GM18861 (cell line): ENCODE measurements around the gene ZNF248.

Source experiments
- ATAC-seq: cut with Tn5 transposase; IDR thresholded peaks from one replicate; pipeline ENCODE4 v1.9.1; 2021; ENCODE audit not compliant: unreplicated experiment

Gene ZNF248

DNA sequence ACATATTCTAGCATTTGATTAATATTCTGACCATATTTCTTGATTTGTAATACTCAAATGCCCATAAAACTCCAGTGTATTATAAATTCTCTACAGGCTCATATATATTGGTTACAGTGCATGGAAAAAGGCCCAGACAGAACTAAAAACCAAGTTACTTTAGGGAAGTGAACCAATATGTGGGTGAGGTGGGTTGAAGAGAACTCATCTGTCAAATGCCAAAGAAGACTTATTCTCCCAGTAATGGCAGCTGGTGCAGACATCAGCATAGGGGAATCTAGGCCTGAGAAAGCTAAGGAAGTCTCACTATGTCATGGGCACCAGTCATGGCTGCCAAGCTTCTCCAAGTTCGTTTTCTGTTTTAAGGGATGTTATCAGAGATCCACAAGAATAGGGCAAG, 30.6 kb downstream of the ZNF248 start:
- ATAC-seq = no peak

DNA sequence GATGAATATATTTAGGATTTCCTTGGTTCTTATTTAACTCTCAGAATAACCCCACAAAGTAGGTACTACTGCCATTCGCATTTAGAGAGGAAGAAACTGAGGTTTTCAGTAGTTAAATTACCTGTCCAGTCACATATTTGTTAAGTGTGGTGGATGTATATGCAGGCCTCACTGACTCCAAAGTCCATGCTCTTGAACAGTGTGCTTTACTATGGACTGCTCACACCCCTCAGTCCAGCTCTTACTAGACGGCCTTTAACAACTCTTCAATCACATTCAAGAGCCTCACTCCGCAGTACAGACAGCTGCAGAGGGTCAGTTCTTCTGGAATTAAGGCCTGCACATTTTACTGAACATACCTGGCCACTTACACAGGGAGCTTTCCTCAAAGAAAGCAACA, 36.2 kb downstream of the ZNF248 start:
- ATAC-seq = no peak

DNA sequence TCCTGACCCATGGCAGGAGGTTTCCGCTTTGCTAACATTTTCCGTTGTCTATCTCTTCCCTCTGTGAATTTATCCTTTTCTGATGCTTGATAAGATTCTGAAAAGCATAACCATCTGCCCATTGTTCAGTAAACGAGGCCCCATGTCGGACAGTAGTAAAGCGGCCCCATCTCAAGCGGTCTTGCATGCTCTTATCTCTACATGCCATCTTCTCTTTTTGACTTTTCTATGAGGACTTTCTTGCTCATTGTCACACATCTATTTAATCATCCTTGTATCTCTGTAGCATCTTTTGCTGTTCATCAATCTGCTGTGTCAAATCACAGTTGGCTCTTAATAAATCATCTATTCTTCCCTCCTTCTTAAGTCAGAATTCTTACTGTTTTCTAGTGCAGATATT, 37.6 kb downstream of the ZNF248 start:
- ATAC-seq = no peak

DNA sequence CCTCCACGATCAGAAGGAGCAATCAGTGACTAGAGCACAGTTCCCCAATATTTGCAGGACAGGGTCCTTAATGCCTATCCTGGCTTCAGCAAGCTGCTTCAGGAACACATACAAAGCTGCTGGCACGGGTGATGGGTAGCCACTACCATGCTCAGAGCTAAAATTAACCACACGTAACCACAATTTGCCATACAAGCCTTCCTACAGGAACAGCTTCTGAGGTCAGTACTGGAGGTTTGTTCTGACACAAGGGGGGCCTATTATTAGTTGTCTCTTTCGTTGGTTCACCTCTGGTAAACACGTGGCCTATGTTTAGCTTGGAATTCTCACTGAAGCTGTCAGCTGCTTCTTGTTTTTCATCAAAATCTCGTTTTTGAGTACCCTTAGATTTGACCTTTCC, 41.1 kb downstream of the ZNF248 start:
- ATAC-seq = no peak

DNA sequence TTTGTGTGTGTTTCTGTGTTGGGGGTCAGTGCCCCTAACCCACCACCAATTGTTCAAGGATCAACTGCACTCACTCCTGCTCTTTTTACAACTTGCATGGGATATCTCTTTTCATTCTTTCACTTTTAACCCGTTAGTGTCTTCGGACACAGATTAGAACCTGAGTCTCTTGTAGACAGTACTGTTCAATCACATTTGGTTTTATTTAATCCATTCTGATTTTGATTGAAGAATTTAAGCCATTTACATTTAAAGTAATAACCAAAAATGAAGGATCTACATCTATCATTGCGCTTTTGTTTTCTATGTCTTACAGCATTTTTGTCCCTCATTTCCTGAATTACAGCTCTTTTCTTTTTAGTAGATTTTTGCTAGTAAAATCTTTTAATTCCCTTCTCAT, 43.6 kb downstream of the ZNF248 start:
- no peak for ATAC-seq

DNA sequence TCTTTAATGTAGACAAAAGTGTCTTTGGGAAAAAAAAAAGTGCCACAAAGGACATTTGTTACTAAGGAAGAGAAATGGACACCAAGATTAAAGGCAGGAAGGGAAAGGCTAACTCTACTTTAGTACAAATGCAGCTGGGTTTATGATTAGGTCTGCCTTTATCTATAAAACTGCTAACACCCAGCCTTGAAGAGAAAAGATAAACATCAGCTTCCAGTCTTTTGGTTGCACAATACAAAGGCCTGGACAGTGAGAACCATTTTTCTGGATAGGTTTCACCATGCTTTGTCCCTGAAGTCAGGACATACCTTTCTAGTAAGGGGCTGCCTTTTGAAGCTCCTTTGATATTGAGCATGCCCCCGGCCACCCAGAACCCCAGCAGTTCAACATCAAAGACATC, 45.1 kb downstream of the ZNF248 start:
- no peak for ATAC-seq

DNA sequence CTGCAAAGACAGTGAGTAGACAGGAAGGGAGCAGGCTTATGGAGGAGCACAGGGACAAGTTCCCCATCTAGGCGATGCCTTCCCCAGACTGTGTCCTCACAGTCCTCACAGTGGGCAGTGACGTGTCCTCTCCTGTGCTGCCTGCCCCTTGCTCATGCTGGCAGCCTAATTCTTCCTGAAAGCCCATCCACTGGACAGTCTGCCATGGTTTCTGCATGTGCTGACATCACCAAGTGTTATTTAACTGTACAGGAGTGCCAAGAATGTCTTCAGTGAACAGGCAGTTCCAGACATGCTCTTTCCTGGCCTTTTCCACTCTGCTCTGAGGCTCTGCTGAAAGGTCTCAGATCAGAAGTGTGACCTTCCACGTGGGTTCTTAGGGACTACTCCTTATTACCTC, 54.1 kb downstream of the ZNF248 start:
- ATAC-seq = no peak

DNA sequence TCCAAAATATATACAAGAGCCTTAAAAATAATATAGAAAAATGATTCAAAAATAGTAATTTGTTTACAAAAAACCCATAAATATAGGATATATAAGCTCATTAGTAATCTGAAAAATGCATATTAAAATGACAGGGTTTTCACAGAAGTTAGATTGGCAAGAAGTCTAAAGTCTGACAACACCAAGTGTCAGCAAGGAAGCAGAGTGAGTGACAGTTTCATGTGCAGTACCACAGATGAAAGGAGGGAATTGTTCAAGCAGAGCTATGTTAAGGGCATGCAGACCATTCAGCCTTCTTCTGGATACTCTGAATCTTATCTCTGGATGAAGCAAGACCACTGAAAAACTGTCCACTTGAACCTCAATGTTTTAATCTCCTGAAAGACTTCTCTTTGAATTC, 55.9 kb downstream of the ZNF248 start:
- ATAC-seq = no peak

DNA sequence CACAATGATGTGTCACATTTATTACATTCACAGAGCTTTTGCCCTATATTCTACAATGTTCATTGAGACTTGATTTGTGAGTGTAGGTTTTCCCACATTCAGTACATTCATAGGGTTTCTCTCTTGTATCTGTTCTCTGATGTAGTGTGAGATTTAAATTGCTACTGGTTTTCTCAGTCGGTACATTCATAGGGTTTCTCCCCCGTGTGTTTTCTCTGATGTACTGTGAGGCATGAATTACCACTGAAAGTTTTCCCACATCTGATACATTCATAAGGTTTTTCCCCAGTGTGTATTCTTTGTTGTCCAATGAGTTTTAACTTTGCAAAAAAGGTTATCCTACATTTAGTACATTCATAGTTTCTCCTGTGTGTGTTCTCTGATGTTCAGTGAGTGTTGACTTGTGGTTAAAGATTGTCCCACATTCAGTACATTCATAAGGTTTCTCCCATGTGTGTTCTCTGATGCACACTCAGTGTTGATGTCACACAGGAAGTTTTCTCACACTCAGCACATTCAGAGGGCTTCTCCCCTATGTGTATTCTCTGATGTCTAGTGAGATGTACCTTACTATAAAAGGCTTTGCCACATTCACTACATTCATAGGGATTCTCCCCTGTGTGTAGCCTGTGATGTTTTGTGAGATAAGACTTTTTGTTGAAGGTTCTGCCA, 63.0 kb downstream of the ZNF248 start:
- no peak for ATAC-seq

DNA sequence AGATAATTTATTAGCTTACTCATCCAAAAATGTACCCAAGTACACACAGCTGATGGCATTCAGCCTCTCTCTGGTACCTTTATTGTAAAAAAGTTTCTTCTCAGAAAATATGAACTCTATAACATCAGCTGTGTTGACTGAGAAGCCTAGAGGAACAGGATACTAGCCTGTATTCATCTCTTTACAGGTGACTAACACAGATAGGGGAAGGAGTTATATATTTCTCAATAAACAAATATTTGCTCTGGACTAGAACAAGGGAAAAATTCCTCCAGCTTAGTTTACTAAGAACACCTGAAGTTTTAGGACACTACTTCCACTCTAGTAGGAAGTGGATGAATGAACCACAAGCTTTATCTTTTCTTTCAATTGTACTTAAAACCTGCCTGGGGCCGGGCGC, 67.8 kb downstream of the ZNF248 start:
- ATAC-seq = no peak

DNA sequence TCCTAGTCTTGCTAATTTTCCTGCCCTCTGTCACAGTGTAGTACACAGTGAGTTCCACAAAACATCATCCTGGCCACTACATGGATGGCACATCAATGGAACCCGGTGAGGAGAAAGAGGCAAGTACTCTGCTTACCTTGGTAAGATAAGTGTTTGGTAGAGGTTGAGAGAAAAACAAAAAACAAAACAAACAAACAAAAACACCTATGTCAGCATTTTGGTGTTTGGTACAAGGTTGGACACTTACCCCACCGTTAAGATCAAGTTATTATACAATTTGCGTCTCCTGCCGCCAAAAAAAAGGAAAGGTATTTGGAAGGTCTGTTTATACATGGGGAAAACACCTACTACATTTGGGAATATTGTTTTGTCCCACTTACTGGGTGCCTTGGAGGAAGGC, 72.7 kb downstream of the ZNF248 start:
- ATAC-seq = no peak

DNA sequence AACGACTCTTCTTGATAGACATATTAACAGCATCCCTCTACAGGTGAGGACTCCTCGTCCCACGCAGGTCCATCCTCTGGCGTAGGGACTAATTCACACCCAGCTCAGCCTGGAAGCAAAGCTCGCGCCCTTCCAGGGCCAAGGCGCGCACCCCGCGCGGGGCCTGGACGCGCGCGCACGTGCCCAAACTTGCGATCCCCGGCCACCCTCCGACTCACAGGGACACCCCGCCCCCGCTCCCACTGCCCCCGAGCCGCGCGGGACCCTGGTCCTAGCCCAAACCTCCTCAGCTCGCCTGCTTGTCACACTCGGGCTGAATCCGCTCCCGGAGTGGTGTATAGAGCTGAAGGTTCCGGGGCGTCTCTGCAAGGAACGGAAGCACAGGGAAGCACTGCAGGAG, 76.9 kb downstream of the ZNF248 start:
- no peak for ATAC-seq

DNA sequence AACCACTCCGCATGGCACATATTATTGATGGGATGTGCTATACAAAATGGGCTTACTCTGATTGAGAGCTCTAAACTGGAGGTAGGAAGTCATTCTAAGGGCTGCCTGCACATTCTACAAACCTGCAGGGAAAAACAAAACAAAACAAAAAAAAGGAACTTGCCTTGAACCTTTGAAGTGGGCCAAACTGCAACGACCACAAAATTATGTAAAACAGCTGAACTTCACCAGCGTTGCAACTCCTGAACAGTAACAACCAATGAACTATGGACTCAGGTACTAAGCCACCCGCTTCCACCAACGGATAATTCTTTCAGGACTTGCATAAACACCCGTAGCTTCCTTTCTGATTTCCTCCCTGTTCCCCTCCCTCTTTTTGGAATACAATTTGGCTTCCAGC, 80.4 kb downstream of the ZNF248 start:
- ATAC-seq = no peak

DNA sequence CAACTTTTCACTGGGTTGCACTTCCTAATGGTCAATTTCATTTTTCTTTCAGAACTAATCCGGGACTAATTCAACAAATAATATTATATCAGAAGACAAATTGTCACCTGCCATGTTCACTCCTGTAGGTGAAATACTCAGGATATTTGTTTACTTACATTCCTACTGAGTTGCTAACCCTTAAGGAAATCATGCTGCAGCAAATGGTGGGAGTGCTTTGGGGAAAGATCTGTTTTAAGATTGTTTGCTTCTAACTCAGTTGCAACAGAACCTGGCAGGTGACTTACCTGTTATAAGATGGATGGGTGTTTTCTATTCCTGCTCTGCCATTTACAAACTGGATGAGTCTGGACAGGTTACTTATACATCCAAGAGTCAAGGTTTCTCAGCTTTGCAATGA, 81.8 kb downstream of the ZNF248 start:
- no peak for ATAC-seq

DNA sequence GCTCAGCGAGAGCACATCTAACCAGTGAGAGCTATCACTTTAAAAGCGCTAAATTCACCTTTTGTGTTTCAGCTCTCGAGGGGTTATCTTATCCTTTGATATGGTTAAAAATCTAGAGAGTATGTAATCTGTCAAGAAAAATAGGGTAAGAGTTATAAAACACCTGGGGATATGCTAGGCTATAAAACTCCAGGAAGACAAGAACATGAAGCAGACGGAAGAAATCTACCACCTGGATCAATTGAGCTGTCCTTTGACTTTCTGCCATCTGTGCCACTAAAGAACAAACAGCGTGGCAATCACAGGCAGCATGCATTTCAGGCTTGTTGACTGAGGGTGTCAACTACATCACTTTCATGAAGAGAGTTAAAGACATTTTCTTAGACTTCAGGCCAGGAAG, 83.1 kb downstream of the ZNF248 start:
- ATAC-seq = no peak

DNA sequence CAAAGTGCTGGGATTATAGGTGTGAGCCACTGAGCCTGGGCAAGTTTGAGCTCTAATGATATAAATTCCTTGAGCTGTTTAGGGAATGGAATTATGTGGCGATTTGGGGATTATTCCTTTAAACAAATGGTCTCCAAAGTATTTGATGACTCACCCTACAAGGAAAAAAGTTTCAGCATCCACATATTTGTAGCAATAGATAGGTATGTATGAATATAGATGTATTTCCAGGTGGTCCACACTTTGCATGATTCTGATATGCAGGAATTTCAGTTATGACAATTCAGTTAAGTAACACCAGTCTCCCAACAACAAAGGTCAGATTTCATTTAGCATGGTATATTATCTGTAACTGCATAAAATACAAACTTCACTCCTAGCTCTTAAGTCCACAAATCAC, 92.2 kb downstream of the ZNF248 start:
- ATAC-seq = no peak

DNA sequence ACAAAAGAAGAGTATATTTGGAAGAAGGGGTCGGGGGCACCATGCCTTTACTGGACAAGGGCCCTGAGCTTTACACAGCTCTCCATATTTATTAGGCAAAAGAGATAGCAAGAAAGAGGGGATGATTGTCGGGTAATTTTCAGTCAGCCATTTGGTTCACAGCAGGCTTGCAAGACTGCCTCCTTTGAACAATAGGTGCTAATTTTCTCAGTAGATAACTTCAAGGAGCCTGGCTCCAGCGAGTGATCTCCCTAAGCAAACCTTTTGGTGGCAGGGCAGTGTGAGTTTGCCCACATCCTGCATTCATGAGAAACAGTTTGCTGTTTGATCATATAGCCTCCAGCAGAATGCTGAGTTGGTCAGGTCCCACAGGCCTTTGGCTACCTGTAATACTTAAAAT, 94.3 kb downstream of the ZNF248 start:
- ATAC-seq = no peak

DNA sequence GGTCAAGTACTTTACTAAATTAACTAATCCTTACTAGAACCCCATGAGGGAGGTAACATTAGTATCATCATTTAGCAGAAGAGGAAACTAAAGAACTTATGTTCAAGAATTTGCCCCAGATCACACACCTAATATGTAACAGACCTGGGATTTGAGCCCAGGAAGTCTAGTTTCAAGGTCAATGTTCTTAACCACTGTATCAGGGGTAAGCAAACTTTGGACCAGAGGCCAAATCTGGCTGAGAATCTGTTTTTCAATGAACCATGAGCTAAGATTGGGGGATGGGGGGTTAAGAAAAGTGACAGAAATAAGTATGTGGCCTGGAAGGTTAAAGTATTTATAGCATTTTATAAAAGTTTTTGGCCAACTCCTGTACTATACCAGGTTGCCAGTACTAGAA, 95.1 kb downstream of the ZNF248 start:
- ATAC-seq = no peak

DNA sequence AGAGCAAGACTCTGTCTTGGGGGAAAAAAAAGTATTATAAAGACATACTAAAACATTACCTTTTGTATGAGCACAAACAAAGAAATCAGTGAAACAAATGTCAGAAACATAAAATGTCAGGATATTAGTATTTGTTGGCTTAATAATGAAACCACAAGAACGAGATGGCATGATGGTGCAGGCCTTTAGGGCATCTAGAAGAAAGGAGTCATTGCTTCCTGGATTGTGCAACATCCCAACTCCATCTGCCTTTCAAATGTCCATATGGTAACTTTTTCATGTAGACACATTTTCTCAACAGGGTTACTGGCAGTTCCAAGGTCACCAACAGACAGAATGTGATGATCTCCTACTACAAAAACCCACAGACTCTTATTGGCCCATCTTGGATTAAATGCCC, 96.6 kb downstream of the ZNF248 start:
- no peak for ATAC-seq

DNA sequence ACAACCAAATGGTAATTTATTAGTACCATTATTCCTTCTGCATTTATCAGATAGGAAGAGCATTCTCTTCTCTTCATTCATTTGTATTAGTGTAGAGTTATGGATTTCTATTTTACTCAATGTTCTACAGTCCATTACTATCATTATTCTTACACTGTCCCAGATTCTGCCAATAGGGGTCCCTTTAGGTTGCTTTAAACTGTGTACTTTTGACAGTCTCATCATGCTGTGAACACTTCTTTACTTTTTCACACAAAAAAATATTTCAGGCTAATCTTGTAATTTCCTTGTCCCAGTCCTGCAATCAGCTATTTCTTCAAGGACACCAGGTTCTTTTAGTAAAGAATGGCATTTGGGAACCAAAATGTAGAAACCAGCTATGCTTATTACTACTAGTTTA, 99.3 kb downstream of the ZNF248 start:
- ATAC-seq = no peak

DNA sequence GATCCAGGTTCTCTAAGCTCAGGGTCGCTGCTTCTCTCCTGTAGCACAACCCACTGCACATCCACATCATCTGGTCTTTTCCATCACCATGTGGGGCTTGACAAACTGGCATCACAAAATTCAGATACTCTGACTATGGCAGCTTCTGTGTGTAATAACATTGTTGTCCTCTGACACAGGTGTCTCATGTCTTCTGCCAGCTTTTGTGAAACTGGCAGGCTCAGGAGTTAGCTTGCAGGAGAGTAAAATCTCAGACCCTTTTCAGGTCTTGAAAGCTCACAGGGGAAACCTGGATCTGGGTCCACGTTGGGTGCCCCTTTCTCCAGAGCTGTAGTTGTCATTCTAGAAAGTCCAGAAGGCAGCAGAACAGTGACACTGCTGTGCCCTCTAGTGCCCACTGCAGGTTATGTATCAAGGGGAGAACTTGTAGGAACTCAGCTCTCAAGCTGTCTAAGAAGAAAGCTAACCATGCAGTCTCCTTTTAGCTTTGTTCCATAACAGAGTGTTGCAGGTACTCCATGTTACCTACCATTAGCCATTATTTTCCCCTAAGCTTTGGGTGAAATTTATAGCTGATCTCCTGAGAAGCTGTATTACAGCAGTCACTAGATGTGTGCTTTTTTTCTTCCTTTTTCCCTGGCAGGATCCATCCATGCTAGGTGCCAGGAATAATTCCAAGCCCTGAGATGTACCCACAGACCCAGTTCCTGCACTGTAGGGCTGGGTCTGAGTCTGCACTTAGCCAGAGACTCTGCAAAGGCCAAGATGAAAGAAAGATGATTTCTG, 102.7 kb downstream of the ZNF248 start:
- peak; percentile 83 for ATAC-seq

DNA sequence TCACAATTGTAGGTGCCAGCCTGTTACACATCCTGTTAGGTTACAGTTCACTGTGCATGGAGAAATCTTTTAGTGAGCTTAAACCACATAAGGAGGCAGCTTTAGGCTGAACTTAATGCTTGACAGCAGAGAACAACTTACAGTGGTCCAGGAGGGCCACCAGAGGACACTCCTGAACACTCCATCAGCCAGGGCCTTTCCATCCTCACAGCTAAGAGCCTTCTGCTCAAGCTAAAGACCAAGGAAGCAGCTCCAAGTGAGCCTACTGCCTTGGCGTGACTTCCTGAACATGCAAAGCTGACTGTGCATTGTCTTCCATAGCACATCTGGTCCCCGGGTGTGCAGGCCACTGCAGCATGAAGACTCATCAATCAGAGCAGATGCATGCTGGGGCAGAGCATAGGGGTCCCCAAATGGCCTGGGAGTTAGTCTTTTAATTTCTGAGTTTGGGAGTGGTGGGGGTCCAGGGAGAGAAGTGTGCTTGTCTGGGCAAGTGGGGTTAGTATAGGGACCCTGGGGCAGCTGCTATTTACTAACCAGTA, 105.0 kb downstream of the ZNF248 start:
- ATAC-seq = no peak

DNA sequence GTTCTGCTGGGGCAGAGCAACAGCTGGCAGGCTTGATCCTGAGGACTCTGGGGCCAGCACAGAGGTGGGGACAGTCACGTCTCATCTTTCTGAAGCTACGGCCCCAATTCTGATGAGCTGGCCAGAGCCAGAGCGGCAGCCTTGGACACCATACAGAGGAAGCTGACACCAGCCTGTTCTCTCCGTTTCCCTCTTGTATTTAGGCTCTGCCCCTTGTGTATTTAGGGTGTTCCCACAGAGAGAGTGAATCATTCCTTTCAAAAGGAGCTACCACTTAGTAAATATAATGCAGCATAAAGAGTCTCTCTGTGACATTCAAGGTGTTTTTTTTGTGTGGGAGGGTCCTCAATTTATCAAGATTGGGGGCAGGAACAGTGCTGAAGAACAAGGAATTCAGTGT, 109.2 kb downstream of the ZNF248 start:
- no peak for ATAC-seq
